OCI-LY7 (cell line): ENCODE data around the gene ADARB2. TPM values are rescaled to one million over a fixed set of nuclear protein-coding genes. Genes with fewer than 3 reads are reported as not detected.

Source experiments
- BruUV-seq: library from RNA; stranded (reverse); fragments of 400-500 nt; replicated peaks from 2 replicates; lab custom pipeline; 2021; lab: Mats Ljungman, UMichigan
- CTCF ChIA-PET: fragments of 300-600 bp; sonication (Branson Sonifier 250); formaldehyde crosslinking; loops from one replicate; lab custom pipeline; 2022; ENCODE audit warnings: antibody characterized with exemption; ENCODE audit not compliant: unreplicated experiment; lab: Charles Lee
- POLR2A ChIA-PET: fragments of 300-600 bp; sonication (Branson Sonifier 250); formaldehyde crosslinking; loops from one replicate; lab custom pipeline; 2022; ENCODE audit warnings: antibody characterized with exemption; lab: Charles Lee
- DNase-seq: peaks from one replicate; pipeline ENCODE4 v3.0.0-alpha.2; 2015; ENCODE audit warnings: low spot score
- H2AFZ ChIP-seq: fragments of 200-600 bp; sonication (generic), shearing (Covaris generic); 2 replicates; pipeline ENCODE4 v1.6.1; 2014; ENCODE audit warnings: mild to moderate bottlenecking, antibody characterized with exemption, low read length, moderate library complexity
- H3K27ac ChIP-seq: fragments of 200-600 bp; sonication (generic); 2 replicates; pipeline ENCODE4 v1.5.1; 2014; ENCODE audit warnings: mixed run types, low read depth, mild to moderate bottlenecking, moderate library complexity, low read length, inconsistent platforms; ENCODE audit not compliant: poor library complexity, severe bottlenecking
- H3K36me3 ChIP-seq: fragments of 200-600 bp; sonication (generic); 2 replicates; pipeline ENCODE4 v1.6.1; 2014; ENCODE audit warnings: mild to moderate bottlenecking, antibody characterized with exemption, low read length, moderate library complexity, mixed read lengths; ENCODE audit not compliant: insufficient read depth
- H3K4me1 ChIP-seq: fragments of 200-600 bp; sonication (generic); 2 replicates; pipeline ENCODE4 v1.5.1; 2014; ENCODE audit warnings: mild to moderate bottlenecking, low read length; ENCODE audit not compliant: insufficient read depth, poor library complexity, severe bottlenecking
- H3K4me2 ChIP-seq: fragments of 200-600 bp; sonication (generic); 2 replicates; pipeline ENCODE4 v1.6.1; 2014; ENCODE audit warnings: mild to moderate bottlenecking, low read length
- H3K4me3 ChIP-seq: fragments of 200-600 bp; sonication (generic); 2 replicates; pipeline ENCODE4 v1.5.1; 2014; ENCODE audit warnings: mild to moderate bottlenecking, low read depth, low read length; ENCODE audit not compliant: poor library complexity, severe bottlenecking
- H3K79me2 ChIP-seq: fragments of 200-600 bp; sonication (generic); 2 replicates; pipeline ENCODE4 v1.6.1; 2016; ENCODE audit warnings: low read depth, mild to moderate bottlenecking, low read length, moderate library complexity, mixed read lengths; ENCODE audit not compliant: insufficient read depth
- H3K9me2 ChIP-seq: fragments of 200-600 bp; sonication (generic); 2 replicates; pipeline ENCODE4 v1.6.1; 2016; ENCODE audit warnings: mild to moderate bottlenecking, low read length, mixed read lengths; ENCODE audit not compliant: insufficient read depth
- H3K9me3 ChIP-seq: fragments of 200-600 bp; sonication (generic); 2 replicates; pipeline ENCODE4 v1.6.1; 2014; ENCODE audit warnings: mild to moderate bottlenecking, mixed run types, low read length, mixed read lengths
- H4K20me1 ChIP-seq: fragments of 200-600 bp; sonication (generic); 2 replicates; pipeline ENCODE4 v1.6.1; 2014; ENCODE audit warnings: mild to moderate bottlenecking, antibody characterized with exemption, low read length, moderate library complexity, mixed read lengths; ENCODE audit not compliant: insufficient read depth
- EZH2phosphoT487 ChIP-seq: fragments of 200-600 bp; sonication (generic); IDR thresholded peaks from 2 replicates; pipeline ENCODE4 v1.6.1; 2018; ENCODE audit warnings: low read depth, borderline replicate concordance, mild to moderate bottlenecking, mixed run types, antibody characterized with exemption, low read length, moderate library complexity, mixed read lengths
- intact Hi-C: fragments of 100-400 bp; cut with micrococcal nuclease; formaldehyde crosslinking; loops from one replicate; pipeline ENCODE4 v1.10.0; 2022; ENCODE audit not compliant: unreplicated experiment
- total RNA-seq, 2 experiments: library from RNA; depleted of rRNA in 1 of 2; stranded (reverse); fragments of >200 nt in 1 of 2; shearing (Covaris generic) in 1 of 2; gene quantifications; 2 replicates each; pipeline ENCODE4 v1.2.3, GENCODE V29; 2014 to 2022
- TF ChIP-seq, protein P1 (sequence below): fragments of 200-600 bp; sonication (generic); conservative IDR thresholded peaks from 2 replicates; pipeline ENCODE4 v1.5.1; 2014; ENCODE audit warnings: mild to moderate bottlenecking, antibody characterized with exemption, low read length, moderate library complexity, mixed read lengths

Gene ADARB2
- total RNA-seq, 2 experiments from 2014 or later: 0.03 TPM; not detected in 1

DNA sequence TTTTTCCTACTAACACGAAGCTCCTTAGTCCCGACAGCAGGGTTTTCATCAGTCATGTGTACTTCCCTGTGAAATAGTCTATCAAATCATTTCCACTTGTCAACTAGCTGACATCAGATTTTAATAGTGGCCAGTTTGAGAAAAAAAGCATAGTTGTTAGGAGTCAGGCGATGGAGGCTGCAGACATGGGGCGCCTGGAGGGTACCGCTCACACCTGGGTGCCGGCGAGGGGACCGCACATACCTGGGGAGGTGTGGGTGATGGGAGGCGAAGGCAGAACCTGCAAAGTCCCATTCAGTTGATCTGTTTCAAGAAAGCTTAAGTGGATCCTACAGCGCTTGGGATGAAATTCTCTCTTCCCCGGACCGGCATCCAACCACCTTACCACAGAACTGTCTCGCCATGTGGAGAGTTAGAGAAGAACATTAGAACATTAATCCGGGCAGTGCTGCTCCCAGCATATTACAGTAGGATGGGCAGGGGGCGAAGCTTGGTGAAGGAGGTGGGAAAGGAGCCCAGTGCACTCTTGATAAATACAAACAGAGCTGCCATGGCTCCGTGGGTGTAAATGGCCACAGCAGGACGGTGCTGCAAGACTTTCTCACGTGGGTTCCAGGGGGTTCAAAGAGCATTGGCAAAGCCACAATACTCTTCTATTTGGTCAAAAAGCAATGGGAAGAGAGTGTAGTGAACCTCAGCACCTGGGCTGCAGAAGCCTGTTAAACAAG, 24.2 kb downstream of the ADARB2 start:
- no peaks in the 10 kb centered on the region for H3K79me2 ChIP-seq
- H3K4me1 ChIP-seq: no peaks in the 10 kb centered on the region
- H3K9me2 ChIP-seq: no peaks in the 10 kb centered on the region
- no peak overlapping the region for H3K4me2 ChIP-seq
- ChIA-PET POLR2A (no interaction called here), CTCF (no interaction called here)
- intact Hi-C loops: no loop called here
- DNase-seq: no peak
- no peak overlapping the region for H2AFZ ChIP-seq
- no peaks in the 10 kb centered on the region for H4K20me1 ChIP-seq
- H3K36me3 ChIP-seq: no peaks in the 10 kb centered on the region
- BruUV-seq: no TSS peak
- H3K9me3 ChIP-seq: no peaks in the 10 kb centered on the region
- no peak overlapping the region for H3K4me3 ChIP-seq
- no peak overlapping the region for H3K27ac ChIP-seq
- no peak for TF ChIP-seq EZH2phosphoT487
- TF ChIP-seq, protein P1, sequence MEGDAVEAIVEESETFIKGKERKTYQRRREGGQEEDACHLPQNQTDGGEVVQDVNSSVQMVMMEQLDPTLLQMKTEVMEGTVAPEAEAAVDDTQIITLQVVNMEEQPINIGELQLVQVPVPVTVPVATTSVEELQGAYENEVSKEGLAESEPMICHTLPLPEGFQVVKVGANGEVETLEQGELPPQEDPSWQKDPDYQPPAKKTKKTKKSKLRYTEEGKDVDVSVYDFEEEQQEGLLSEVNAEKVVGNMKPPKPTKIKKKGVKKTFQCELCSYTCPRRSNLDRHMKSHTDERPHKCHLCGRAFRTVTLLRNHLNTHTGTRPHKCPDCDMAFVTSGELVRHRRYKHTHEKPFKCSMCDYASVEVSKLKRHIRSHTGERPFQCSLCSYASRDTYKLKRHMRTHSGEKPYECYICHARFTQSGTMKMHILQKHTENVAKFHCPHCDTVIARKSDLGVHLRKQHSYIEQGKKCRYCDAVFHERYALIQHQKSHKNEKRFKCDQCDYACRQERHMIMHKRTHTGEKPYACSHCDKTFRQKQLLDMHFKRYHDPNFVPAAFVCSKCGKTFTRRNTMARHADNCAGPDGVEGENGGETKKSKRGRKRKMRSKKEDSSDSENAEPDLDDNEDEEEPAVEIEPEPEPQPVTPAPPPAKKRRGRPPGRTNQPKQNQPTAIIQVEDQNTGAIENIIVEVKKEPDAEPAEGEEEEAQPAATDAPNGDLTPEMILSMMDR: no peak

DNA sequence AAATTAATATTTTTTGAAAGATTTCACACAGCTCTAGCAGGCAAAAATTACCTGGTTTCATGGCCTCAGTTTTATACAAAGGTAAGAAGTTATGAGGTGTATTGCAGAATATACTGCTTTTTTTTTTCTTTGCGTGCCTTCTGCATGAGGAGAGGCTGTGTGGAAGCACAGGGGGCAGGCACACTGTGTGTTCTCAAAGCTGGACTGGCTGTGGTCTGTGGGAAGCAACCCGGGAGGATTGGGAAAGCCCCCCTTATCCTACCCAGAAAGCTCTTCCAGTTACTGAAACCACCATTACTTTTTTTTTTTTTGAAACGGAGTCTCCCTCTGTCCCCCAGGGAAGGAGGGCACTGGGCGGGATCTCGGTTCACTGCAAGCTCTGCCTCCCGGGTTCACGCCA, 25.0 kb downstream of the ADARB2 start:
- no peak overlapping the region for H3K27ac ChIP-seq
- H3K9me3 ChIP-seq: no peaks in the 10 kb centered on the region
- no TSS peak for BruUV-seq
- no peaks in the 10 kb centered on the region for H3K4me1 ChIP-seq
- no peak for DNase-seq
- H3K79me2 ChIP-seq: no peaks in the 10 kb centered on the region
- no peak for TF ChIP-seq EZH2phosphoT487
- TF ChIP-seq, protein P1: no peak
- intact Hi-C loops: no loop called here
- H2AFZ ChIP-seq: no peak overlapping the region
- H3K36me3 ChIP-seq: no peaks in the 10 kb centered on the region
- H3K4me2 ChIP-seq: no peak overlapping the region
- no peaks in the 10 kb centered on the region for H3K9me2 ChIP-seq
- H3K4me3 ChIP-seq: no peak overlapping the region
- no peaks in the 10 kb centered on the region for H4K20me1 ChIP-seq
- POLR2A ChIA-PET: no interaction called here
- CTCF ChIA-PET: no interaction called here

DNA sequence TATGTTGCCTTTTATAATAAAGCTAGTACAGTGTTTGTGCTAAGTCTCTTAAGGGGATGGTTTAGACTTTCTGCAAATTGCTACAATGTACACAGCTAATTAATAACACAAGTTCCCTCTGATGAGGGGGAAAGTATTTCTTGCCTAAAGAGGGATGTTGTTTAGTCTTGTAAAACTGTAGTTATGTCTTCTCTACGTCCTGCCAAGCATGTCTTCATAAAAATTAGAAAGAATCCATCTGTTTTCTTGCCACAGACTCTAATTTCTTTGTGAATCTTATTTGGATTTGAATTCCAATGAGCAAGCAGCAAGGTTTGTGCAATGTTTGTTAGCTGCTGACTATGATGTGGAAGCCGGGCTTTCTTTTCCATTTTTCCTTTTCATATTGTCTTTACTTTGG, 28.2 kb downstream of the ADARB2 start:
- Histone ChIP-seq H4K20me1 (no peaks in the 10 kb centered on the region), H3K79me2 (no peaks in the 10 kb centered on the region), H3K4me2 (no peak overlapping the region), H3K9me3 (no peaks in the 10 kb centered on the region), H3K36me3 (no peaks in the 10 kb centered on the region), H2AFZ (no peak overlapping the region), H3K27ac (no peak overlapping the region), H3K4me1 (peaks cover 6% of the 10 kb centered on the region), H3K9me2 (no peaks in the 10 kb centered on the region), H3K4me3 (no peak overlapping the region)
- TF ChIP-seq, protein P1: no peak
- no peak for TF ChIP-seq EZH2phosphoT487
- no TSS peak for BruUV-seq
- CTCF ChIA-PET: no interaction called here
- no peak for DNase-seq
- intact Hi-C loops: no loop called here
- POLR2A ChIA-PET: interaction anchor here (0.8 kb wide), 1 partner anchor 501 kb away, joined by 3 read pairs; no protein-coding TSS in a partner anchor
